LNCaP clone FGC (cell line): ENCODE measurements around the gene SLC40A1.

ENCODE experiments used
- DNase-seq: peaks from one replicate; pipeline ENCODE4 v3.0.0-alpha.2; 2011; ENCODE audit warnings: low read depth
- H3K4me3 ChIP-seq: 2 replicates; pipeline ENCODE4 v1.5.1; 2011; ENCODE audit warnings: mild to moderate bottlenecking, low read depth, low read length, control low read depth
- CTCF ChIP-seq: IDR thresholded peaks from 2 replicates; pipeline ENCODE4 v1.5.1; 2012; ENCODE audit warnings: mild to moderate bottlenecking; ENCODE audit not compliant: control insufficient read depth, insufficient read depth; ENCODE audit errors: extremely low read depth

The SLC40A1 gene

GRCh38 chr2:189580658-189581353, at the start of gene SLC40A1:
TSS of gene SLC40A1 (minus strand) at chr2:189580786. CDS start at chr2:189580460, 326 bp downstream.
- peak within 1 kb of the TSS; percentile 45 for H3K4me3 ChIP-seq
- DNase-seq = no peak
- no peak for TF ChIP-seq CTCF

GRCh38 chr2:189629531-189630453, 49.2 kb upstream of the SLC40A1 start:
- DNase-seq = peak; percentile 81
- H3K4me3 ChIP-seq = no peak overlapping the region
- TF ChIP-seq CTCF = no peak

- no peak for DNase-seq
- H3K4me3 ChIP-seq = no peak overlapping the region
- TF ChIP-seq CTCF = peak; percentile 15; the same call in 1 of the 2 replicates
Measured at GRCh38 chr2:189628817-189629530, 48.4 kb upstream of the SLC40A1 start.

GRCh38 chr2:189627789-189628188, 47.2 kb upstream of the SLC40A1 start:
- no peak for TF ChIP-seq CTCF
- peak; percentile 51 for DNase-seq
- H3K4me3 ChIP-seq = no peak overlapping the region

- TF ChIP-seq CTCF = no peak
- DNase-seq = no peak
- no peak overlapping the region for H3K4me3 ChIP-seq
Measured at GRCh38 chr2:189625636-189626035, 45.0 kb upstream of the SLC40A1 start.

- DNase-seq = no peak
- TF ChIP-seq CTCF = no peak
- H3K4me3 ChIP-seq = no peak overlapping the region
Measured at GRCh38 chr2:189624648-189625355, 44.2 kb upstream of the SLC40A1 start.
